GM19372 (cell line): ENCODE data around the gene TRAM2.

Experiments used
- ATAC-seq: cut with Tn5 transposase; IDR thresholded peaks from one replicate; pipeline ENCODE4 v1.9.1; 2021; ENCODE audit warnings: mild to moderate bottlenecking, low read depth, moderate library complexity; ENCODE audit not compliant: unreplicated experiment

The TRAM2 gene

DNA sequence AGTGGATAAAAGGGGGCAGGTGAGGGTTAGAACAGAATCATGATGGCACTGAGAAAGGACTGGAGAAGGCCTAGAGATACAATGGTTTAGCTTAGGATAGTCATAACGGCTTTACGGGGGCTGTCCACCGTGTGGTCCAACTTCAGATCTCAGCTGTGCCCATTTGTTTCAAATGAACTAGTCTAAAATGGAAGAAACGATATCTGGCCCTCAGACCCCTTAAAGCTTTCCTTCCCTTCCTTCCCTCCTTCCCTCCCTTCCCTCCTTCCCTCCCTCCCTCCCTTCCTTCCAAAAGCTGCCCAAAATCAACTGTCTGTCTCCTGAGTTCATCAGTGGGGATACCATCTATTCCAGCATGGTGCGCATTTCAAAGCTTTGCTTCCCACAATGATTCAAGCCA lies 27.9 kb downstream of the TRAM2 start:
- no peak for ATAC-seq

DNA sequence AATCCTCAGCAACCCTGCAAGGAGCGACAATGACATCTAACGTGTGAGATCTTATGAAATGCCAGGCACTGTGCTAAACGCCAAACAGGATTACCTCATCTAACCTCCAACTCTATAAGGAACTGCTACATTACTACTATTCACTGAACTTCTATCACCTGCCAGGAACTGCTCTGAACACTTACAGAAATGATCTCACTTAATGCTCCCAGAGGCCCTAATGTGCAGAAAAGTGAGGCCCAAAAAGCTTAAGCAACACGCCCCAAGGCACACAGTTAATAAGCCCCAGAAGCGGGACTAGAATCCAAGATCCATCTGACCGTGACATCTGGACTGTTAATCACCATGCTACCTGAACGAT lies 28.5 kb downstream of the TRAM2 start:
- no peak for ATAC-seq

DNA sequence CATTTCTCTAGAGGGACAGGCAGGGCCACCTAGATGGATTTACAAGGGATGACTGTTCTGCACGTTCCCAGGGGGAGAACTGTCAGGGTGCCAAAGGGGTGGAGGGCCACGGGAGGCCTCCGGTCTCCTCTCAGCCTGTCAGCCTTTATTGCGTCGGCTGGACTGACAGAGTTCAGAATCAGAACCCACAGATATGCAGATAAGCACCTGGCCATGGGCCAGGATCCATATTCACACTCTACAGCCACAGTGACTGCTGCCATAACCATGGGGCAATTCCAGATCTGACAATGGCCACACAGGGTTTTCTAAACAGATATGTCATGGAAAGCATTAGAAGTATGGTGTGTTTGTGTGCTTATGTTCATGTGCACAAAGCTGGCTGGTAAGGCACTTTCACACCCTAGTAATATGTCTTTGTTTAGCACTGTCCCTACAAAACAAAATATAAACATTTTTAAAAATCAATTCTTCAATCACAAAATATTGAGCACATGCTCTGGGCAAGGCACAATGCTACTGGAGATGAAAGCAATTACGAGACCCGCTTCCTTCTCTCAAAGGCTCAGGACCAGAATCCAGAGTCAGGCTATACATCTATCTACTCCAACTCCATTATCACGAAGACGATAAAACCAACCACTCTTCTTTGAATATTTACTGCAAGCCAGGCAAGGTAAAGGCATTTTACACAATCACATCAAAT lies 29.1 kb downstream of the TRAM2 start:
- ATAC-seq = no peak

DNA sequence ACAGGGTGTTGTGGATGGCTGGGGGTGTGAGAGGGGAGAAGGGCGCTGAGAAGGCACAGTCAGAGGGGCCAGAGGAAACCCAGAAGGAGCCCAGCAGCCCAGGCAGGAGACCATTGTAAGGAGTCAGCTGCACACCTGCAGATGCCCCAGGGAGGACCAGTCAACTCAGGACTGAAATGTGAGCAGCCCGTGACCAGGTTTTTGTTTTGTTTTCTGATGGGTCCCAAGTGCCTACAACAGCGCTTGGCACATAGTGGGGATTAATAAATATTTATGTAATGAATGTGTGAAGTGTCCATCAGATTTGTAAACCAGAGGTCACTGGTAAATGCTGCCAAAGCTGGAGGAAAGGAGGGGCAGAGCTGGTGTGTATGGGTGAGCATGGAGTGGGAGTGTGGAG lies 30.2 kb downstream of the TRAM2 start:
- peak; percentile 69 for ATAC-seq

DNA sequence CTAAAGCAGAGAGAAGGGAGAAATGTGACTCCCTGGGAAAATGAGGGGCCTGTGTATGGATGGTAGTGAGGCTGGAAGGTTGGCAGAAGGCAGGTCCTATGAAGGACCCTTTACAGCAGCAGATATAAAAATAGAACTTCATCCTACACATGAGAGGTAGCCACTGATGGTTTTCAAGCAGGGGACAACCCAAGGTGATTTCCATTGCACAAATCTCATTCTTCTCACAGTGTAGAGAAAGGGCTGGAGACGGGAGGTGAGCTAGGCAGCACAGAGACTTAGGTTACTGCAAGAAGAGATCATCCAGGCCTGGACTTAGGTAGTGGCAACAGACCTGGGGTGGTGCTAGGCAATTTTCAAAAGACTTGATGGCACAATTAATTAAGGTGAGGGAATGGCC lies 30.7 kb downstream of the TRAM2 start:
- ATAC-seq = peak; percentile 64

DNA sequence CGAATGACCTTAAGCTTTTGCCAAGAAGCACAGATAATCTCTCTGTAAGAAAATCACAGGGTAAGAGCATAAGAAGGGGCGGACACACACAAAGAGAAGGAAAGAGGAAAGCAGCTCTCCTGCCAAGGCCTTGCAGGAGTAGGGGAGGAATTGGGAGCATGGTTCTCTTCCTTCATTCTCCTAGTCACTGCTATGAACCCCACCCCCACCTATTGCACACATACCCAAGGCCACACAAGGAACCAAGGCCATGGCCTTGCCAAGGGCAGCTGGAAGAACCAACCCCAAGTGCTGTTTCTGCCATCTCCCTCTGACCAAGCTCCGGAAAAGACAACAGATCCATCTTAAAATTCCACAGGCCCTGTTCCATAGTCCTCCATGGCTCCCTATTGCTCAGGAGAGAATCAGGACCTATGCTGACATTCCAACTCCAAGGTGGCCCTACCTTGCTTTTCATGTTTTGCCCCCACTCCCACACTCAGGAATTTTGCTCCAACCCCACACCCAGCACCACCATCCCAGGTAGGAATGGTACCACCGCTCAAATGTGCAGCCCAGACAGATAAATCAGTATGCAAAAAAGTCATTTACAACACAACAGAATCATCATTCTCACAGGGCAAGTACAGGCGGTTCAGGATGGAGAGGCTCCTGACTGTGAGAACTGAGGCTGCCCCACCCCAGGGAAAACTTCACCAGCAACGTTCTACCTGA lies 31.3 kb downstream of the TRAM2 start:
- ATAC-seq = peak; percentile 12

DNA sequence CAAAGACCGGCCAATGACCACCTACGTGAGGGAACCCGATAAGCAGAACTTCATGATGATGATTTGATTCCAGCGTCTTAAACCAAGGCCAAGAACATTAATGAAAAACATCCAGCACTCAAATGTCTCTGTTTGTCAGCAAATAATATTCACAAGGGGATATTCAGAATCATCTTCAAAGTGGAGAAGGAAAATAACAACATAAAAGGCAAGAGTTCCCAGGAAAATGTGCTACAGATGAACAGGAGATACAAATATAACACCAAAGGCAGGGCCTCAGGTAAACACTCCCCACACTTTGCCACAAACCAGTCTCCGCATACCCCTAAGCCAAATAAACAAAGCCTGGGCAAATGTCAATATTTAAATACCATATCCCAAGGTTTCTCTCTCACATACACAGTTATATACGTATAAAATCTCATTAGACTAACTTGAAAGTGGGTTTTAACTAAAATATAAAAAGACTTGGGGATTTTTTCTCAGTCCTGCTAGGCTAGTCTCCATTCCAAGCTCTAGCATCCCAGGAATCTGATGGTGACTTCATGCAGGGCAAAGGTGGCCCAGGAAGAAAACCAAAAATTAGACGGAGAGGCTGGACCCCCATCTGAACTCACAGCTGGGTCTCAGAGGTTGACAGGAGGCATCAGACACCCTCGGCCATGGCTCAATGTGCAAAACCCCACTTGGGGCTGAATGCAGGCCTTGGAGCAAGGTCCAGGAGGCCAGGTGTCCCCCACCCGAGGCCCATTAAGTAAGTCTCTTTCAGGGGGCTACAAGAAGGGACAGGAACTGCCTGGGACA lies 32.1 kb downstream of the TRAM2 start:
- ATAC-seq = no peak

DNA sequence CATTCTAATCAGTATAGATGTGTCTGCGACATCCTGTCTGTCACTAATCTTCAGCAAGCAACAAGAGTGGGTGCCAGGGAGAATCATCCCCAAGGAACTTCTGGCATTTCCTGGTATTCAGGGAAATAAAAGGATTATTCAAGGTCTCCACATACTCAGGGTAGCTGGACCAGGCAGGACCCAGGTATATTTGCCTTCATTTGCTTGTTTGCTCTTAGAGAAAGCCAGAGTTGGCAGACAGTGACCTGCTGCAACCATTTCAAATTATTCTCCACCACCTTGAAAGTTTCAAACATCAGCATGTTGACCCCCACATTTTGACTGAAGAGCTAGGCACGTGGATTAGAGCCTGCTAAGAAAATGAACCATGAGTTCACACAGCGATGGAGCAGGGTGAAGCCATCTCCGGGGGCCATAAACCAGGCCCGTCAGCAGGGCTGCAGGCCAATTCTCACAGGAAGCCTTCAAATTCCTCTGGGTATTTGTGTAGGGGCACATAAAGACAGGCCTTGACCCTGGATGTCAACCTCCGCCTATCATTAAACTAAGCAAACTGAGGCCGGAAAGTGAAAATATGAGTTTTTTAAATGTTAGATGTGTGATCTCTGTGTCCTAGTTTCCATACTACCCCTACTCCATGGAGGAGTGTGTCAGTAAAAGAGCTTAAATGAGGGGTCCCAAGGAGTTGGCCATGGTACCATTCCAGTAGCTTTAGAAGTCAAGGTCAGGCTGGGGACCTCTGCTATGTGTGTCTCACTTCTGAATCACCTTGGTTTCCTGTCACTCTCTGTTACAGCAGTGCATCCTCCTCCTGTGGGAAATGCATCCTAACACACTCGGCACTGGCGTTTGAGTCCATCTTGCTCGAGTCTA lies 32.9 kb downstream of the TRAM2 start:
- ATAC-seq = no peak

DNA sequence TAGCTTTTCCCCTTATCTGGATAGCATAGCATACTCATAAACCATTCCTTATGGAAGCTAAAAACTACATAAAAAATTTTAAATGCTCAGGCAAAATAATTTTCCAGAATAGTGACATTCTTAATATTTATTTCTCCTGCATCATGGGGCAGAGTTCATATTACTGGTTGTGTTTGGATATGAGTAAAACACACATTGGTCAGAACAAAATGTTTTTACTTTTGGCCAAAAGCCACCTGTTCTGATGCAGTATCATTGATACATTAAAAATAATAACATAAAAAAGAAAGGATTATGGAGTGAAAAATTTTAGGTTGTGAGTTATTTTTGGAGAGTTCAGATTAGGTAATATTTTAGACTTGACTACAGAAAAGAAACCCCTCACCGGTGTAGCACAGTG lies 33.6 kb downstream of the TRAM2 start:
- ATAC-seq = no peak

DNA sequence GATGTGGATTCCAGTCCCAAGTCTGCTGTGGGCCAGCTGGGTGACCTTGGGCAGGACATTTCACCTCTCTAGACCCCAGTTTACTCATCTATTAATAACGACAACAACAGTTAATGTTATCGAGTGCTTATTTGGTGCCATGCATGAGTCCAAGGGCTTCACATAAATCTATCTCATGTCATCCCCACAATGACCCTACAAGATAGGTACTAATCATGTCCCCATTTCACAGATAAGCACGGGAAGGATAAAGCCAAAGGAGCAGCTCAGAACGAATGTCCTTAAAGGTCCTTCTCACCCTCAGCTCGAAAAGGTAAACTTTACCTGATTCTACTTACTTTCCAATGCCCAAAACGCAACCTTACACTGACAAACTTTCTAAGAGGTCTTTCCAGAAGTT lies 35.7 kb downstream of the TRAM2 start:
- no peak for ATAC-seq

DNA sequence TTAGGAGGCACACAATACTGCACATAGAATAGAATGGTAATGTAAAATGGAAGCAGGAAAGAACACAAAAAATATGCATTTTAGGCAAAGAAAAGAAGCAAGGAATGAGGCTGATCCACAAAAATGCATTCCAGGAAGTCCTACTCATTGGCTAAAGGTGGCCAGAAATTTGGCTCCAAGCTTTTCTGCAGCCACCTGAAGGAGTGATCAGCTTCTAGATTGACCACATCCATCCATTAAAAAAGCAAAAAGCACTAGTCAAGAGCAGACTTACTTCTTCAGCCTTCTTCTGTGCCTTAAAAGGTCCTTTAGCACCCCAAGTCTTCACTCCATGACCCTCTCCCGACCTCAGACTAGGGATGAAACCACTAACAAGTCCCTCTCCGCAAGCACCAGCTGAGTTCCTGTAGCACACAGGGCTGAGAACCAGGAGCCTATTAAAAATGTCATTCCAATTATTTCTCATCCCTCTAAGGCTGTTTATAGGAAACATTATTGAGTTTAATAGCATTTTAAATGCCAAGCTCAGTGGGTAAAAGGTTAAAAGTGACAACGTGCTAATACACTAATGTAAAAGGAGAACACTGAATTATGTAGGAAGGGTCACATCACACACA lies 36.5 kb downstream of the TRAM2 start:
- no peak for ATAC-seq

DNA sequence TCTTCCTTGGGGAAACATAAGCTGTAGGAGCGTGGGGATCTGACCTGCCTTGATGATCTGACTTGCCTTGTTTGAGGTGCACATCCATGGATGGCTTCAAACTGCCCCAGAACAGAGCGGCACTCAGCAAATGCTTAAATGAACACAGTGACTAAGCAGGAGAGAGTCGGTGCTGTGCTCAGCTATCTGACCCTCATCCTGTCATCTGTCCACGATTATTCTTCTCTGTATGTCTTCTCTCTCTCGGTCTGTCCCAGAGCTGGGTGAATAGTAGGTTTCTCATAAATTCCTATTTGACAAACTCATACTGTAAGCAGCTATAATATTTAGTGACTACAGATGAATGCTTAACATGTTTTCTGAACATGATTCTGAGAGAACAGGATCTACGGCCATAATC lies 37.3 kb downstream of the TRAM2 start:
- ATAC-seq = no peak

DNA sequence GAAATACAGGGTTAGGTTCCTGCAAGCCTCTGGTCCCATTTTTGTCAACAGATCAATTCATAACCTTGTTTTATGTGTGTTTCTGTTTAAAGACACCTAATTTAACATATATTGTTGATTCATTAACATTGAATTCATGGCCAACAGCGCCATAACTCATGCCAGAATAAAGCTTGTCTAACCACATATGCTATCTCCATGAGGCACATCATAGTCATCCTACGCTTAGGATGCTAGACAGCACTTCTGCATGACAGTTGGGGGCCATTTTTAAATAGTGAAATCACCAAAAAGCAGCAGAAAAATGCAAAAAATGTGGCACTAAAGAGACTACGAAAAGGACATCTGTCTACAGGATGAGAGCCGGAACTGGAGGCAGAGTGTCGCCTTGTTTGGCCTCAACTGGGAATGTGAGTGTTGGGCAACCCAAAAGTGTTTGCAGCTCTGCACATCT lies 37.9 kb downstream of the TRAM2 start:
- no peak for ATAC-seq

DNA sequence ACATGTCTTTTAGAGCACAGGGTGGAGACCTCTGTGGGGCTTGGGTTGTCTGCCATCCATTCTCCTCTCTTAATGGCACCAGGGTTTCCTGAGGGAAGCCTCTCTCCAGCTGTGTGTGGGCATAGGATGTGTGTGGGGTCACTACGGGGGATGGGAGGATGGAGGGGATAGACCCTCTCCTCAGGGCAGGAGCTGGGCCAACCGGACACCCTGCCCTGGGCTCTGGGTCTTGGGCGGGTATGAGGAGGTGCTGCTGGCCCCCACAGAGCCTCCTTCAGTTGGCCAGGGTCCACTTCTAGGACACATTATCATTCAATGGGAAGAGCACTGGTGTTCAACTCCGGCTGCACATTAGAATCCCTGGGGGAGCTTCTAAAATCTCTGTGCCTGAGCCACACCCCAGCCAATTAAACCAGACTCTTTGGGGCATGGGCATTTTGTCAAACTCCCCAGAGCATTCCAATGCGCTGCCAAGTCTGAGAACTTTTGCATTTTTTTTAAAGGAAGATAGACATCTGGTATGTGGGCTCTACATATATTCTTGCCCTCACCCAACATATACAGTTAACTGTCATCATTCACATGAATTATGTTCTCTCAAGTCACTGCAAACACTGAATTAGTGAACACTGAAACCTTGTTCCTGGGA lies 38.5 kb downstream of the TRAM2 start:
- ATAC-seq = no peak

DNA sequence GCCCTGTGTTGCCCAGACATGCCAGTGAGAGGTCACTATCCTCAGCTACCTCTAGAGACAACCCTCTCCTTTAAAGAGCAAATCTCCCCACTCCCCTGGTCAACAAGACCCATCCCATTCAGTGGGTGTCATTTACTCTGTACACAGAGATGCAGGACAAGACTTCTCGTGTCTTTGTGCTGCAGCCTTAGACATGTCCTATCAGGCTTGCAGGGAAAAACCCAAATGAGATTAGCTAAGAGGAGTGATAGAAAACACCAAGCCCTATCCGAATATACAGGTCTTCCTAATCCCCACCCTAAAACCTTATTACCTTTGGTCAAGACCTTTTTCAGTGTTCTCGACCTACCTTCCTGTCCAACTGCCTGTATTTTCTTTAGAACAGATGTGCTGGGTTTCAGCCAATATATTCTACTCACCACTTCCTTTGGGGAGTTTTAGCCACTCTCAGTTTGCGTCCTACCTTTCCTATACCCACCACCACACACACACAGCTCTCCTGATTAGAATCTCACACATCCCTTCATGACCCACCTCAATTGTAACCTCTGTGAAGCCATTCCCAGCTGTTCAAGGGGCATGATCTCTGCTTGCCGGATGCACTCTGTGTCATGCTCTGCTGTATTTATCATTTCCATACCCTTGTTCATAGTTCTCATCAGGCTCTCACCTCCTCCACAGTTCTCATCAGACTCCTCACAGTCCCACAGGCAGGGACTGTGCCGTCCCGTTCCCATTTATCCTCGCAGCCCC lies 39.7 kb downstream of the TRAM2 start:
- ATAC-seq = peak; percentile 63

DNA sequence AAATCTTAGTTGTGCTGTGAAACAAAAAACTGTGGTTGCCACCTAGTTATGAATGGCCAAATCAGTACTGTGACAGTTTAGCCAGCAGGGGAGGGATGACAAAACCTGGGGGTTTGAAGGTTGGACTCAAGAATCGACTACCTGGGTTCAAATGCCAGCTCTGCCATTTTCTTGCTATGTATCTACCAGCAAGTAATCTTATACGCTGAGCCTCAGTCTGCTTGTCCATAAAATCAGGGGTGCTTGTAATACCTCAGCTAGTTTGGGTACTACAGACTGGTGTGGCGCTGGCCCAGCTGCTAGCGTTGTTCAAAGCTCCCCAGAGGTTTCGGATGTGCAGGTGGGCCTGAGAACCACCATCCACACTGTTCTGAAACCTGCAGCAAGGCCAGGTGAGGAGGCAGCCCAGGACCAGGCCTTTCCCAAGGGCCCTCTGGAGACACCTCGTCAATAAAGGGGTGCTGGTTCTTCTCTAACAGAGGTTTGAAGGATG lies 40.4 kb downstream of the TRAM2 start:
- peak; percentile 32 for ATAC-seq

DNA sequence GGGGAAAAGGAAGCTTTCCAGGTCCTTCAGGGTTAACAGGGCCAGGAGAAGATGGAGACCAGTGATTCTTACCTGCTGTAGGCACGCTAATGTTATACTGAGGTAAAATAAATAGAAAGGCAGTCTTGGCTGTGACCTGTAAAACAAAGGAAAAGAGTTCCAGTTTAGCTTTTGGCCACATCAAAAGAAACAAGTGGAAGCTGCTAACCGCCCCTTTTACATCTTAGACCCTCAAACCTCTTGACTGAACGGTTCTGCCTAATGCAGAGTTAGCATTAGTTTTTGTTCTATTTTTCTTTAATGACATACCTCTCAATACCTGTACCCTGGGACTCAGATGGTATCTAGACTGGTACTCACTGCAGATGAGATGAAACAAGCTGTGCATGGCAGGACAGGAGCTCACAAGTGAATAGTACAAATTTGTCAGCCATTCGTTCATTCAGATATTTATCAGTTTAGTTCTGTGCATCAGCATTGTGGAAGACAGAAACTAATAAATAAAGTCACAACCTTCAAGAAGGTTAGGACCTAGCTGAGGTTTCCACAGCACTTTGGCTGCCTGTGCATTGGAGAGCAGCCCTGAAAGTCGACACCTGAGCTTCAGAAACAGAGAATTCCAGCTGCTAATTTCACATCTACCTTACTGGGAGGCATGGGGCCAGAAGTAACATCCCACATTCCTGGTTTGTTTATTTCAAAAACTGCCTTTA lies 41.0 kb downstream of the TRAM2 start:
- no peak for ATAC-seq

DNA sequence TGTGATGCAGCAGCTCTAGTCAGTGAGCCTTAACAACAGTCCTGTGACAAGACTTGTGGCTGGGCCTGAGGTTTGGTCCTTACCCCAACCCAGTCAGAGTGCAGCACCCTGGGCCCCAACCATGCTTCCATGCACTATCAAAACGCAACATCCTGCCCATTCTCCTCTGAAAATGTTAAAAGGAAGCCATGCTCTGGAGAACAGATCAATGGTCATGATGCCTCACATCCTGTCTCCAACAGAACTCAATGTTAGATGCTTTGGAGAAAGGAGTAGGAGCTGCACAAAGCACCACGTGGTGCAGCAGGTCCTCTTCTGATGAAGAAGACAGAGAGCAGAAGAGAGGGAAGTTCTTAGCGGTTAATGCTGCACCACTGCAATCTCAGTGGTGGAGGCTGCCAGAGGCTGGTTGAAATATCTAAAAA lies 41.9 kb downstream of the TRAM2 start:
- ATAC-seq = no peak
